ENCODE data around the gene SLC6A11. TPM values are rescaled to one million over a fixed set of nuclear protein-coding genes. Genes with fewer than 3 reads are reported as not detected.

The SLC6A11 gene
- total and polyA plus RNA-seq, 7 donors, result 0.06 TPM; not detected in 6

- ATAC-seq, result no peak
Measured at GRCh38 chr3:10889206-10889960, 73.4 kb downstream of the SLC6A11 start.

GRCh38 chr3:10890665-10891064 lies 74.6 kb downstream of the SLC6A11 start:
- no peak for ATAC-seq
- H3K4me3 ChIP-seq, result no peak overlapping the region
- intact Hi-C loops (cut with DNase I), result no loop called here
- TF ChIP-seq, protein P1, sequence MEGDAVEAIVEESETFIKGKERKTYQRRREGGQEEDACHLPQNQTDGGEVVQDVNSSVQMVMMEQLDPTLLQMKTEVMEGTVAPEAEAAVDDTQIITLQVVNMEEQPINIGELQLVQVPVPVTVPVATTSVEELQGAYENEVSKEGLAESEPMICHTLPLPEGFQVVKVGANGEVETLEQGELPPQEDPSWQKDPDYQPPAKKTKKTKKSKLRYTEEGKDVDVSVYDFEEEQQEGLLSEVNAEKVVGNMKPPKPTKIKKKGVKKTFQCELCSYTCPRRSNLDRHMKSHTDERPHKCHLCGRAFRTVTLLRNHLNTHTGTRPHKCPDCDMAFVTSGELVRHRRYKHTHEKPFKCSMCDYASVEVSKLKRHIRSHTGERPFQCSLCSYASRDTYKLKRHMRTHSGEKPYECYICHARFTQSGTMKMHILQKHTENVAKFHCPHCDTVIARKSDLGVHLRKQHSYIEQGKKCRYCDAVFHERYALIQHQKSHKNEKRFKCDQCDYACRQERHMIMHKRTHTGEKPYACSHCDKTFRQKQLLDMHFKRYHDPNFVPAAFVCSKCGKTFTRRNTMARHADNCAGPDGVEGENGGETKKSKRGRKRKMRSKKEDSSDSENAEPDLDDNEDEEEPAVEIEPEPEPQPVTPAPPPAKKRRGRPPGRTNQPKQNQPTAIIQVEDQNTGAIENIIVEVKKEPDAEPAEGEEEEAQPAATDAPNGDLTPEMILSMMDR (IDR thresholded peaks at IDR 0.05), result no peak
- H3K27ac ChIP-seq, result no peak overlapping the region
- DNase-seq, result no peak
- peaks cover 8% of the 10 kb centered on the region for H3K9me3 ChIP-seq
- H3K27me3 ChIP-seq (ENCODE audit: insufficient read depth in 3 of 3, low read length in 2 of 3), result peaks cover 0 to 3% (median 3%) of the 10 kb centered on the region in 3 donors
- no peaks in the 10 kb centered on the region for H3K4me1 ChIP-seq
- H3K36me3 ChIP-seq (ENCODE audit: insufficient read depth in 1 of 2, low read depth in 1 of 2), result no peaks in the 10 kb centered on the region
- 43 to 77% (median 62%) methylated on average over 1 of the region's 1 CpG for WGBS, 3 donors

More at GRCh38 chr3:10889206-10889960, 73.4 kb downstream of the SLC6A11 start:
- Histone ChIP-seq H3K27ac (no peak overlapping the region), H3K9me3 (peaks cover 8% of the 10 kb centered on the region), H3K4me1 (no peaks in the 10 kb centered on the region), H3K27me3 (ENCODE audit: insufficient read depth in 3 of 3, low read length in 2 of 3) (peaks cover 0 to 7% (median 2%) of the 10 kb centered on the region in 3 donors), H3K36me3 (ENCODE audit: insufficient read depth in 1 of 2, low read depth in 1 of 2) (no peaks in the 10 kb centered on the region), H3K4me3 (no peak overlapping the region)
- TF ChIP-seq, protein P1 (IDR thresholded peaks at IDR 0.05), result no peak
- WGBS, 3 donors, result 75 to 92% (median 92%) methylated on average over 2 of the region's 2 CpGs
- intact Hi-C loops (cut with DNase I), result no loop called here
- no peak for DNase-seq

DNA sequence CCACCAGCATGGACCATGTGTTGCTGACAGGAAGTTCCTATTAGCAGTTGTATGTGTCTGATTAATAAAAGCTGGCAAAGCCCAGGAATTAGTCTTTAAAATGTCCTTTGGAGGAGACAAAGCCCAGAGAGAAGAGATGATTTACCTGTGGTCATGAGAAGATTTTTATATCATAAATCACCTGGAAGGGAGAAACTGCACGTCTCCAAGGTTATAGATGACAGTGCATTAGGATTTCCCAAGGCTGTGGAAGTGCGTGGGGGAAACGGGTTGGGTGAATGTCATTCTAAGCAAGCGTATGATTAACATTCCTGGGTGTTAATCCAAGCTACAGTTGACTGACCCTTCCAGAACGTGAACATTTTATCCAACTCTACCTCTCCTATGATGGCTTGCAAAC lies 76.6 kb downstream of the SLC6A11 start:
- TF ChIP-seq, protein P1 (IDR thresholded peaks at IDR 0.05), result no peak
- Histone ChIP-seq H3K27me3 (ENCODE audit: insufficient read depth in 3 of 3, low read length in 2 of 3) (peaks cover 0 to 2% (median 0%) of the 10 kb centered on the region in 3 donors), H3K4me3 (no peak overlapping the region), H3K9me3 (peaks cover 8% of the 10 kb centered on the region), H3K36me3 (ENCODE audit: insufficient read depth in 1 of 2, low read depth in 1 of 2) (no peaks in the 10 kb centered on the region), H3K27ac (no peak overlapping the region), H3K4me1 (no peaks in the 10 kb centered on the region)
- 68 to 74% (median 73%) methylated on average over 5 of the region's 5 CpGs for WGBS, 3 donors
- intact Hi-C loops (cut with DNase I), result no loop called here
- no peak for ATAC-seq
- DNase-seq, result no peak

- intact Hi-C loops (cut with DNase I), result no loop called here
- Histone ChIP-seq H3K4me1 (no peaks in the 10 kb centered on the region), H3K4me3 (no peak overlapping the region), H3K27ac (no peak overlapping the region), H3K27me3 (ENCODE audit: insufficient read depth in 3 of 3, low read length in 2 of 3) (peaks cover 0 to 2% (median 0%) of the 10 kb centered on the region in 3 donors), H3K9me3 (peaks cover 4% of the 10 kb centered on the region), H3K36me3 (ENCODE audit: insufficient read depth in 1 of 2, low read depth in 1 of 2) (peaks cover 0 to 2% of the 10 kb centered on the region in 2 donors)
- TF ChIP-seq, protein P1 (IDR thresholded peaks at IDR 0.05), result no peak
- 67 to 72% (median 69%) methylated on average over 13 of the region's 13 CpGs for WGBS, 3 donors
- ATAC-seq (no peak), DNase-seq (no peak)
Measured at GRCh38 chr3:10901296-10901945, 85.4 kb downstream of the SLC6A11 start.

Data from psoas muscle (tissue), 8 donors.